H1 (cell line): ENCODE data around the gene ACTL10. TPM values are rescaled to one million over a fixed set of nuclear protein-coding genes. Genes with fewer than 3 reads are reported as not detected.

Experiments used
- CTCF ChIA-PET: fragments of 300-600 bp; sonication (Branson Sonifier 250); formaldehyde crosslinking; loops from one replicate; lab custom pipeline; 2021; ENCODE audit not compliant: partially characterized antibody; lab: Charles Lee
- POLR2A ChIA-PET: fragments of 300-600 bp; sonication (Branson Sonifier 250); formaldehyde crosslinking; loops from one replicate; lab custom pipeline; 2021; ENCODE audit warnings: inconsistent platforms; ENCODE audit not compliant: partially characterized antibody; lab: Charles Lee
- DNase-seq, 2 experiments: peaks; one replicate each; pipeline versions ENCODE4 v3.0.0 to v3.0.0-alpha.2; 2010 to 2022; ENCODE audit warnings: low spot score in 2 of 2, low read depth in 1 of 2, mixed read lengths in 1 of 2
- FAIRE-seq: peaks from 2 replicates; lab custom pipeline; 2011; peaks lifted over from hg19 to GRCh38; lab: Jason Lieb, UNC
- H2AFZ ChIP-seq: 2 replicates; pipeline ENCODE4 v1.8.1; 2012; ENCODE audit warnings: low read length, inconsistent platforms
- H2AK5ac ChIP-seq: 2 replicates; pipeline ENCODE4 v1.6.1; 2013; ENCODE audit warnings: low read depth, low read length
- H2BK120ac ChIP-seq: replicated peaks from 2 replicates; pipeline ENCODE3; 2013; ENCODE audit warnings: low read depth, low read length, inconsistent platforms
- H2BK12ac ChIP-seq: 2 replicates; pipeline ENCODE4 v1.6.1; 2013; ENCODE audit warnings: low read depth, low read length
- H2BK15ac ChIP-seq: 2 replicates; pipeline ENCODE4 v1.6.1; 2013; ENCODE audit warnings: low read length
- H2BK20ac ChIP-seq: 2 replicates; pipeline ENCODE4 v1.6.1; 2013; ENCODE audit warnings: low read length
- H2BK5ac ChIP-seq: 2 replicates; pipeline ENCODE4 v1.6.1; 2013; ENCODE audit warnings: low read depth, low read length
- H3K14ac ChIP-seq: 2 replicates; pipeline ENCODE4 v1.6.1; 2013; ENCODE audit warnings: inconsistent platforms; ENCODE audit not compliant: insufficient read length
- H3K18ac ChIP-seq: 2 replicates; pipeline ENCODE4 v1.6.1; 2013; ENCODE audit warnings: low read length; ENCODE audit errors: extremely low read depth
- H3K23ac ChIP-seq: 2 replicates; pipeline ENCODE4 v1.6.1; 2013; ENCODE audit warnings: inconsistent platforms; ENCODE audit not compliant: insufficient read length
- H3K23me2 ChIP-seq: 2 replicates; pipeline ENCODE4 v1.6.1; 2013; ENCODE audit warnings: low read depth, low read length
- H3K27ac ChIP-seq: 2 replicates; pipeline ENCODE4 v1.6.1; 2011; ENCODE audit warnings: low read depth, low read length, inconsistent platforms
- H3K27me3 ChIP-seq, 4 experiments: replicated peaks in 1 of 4; 1 replicate in 1 of 4; 2 replicates in 3 of 4; pipeline versions ENCODE4 v1.6.1 to v1.8.1; 2011 to 2013; ENCODE audit warnings: low read length in 3 of 4, mild to moderate bottlenecking in 3 of 4, inconsistent platforms in 2 of 4, mixed read lengths in 2 of 4, moderate library complexity in 1 of 4; ENCODE audit not compliant: control insufficient read depth in 3 of 4, insufficient read depth in 3 of 4; ENCODE audit errors: extremely low read depth in 1 of 4
- H3K36me3 ChIP-seq, 4 experiments: 2 replicates each; pipeline versions ENCODE4 v1.6.1 to v1.8.1; 2011 to 2013; ENCODE audit warnings: mild to moderate bottlenecking in 4 of 4, low read length in 3 of 4, moderate library complexity in 2 of 4, control low read depth in 1 of 4, inconsistent platforms in 1 of 4; ENCODE audit not compliant: insufficient read depth in 4 of 4, control insufficient read depth in 2 of 4
- H3K4ac ChIP-seq: replicated peaks from 2 replicates; pipeline ENCODE3; 2013; ENCODE audit warnings: low read length, low read depth, mixed read lengths, inconsistent platforms; ENCODE audit not compliant: insufficient read length
- H3K4me1 ChIP-seq, 4 experiments: replicated peaks in 1 of 4; 1 replicate in 1 of 4; 2 replicates in 3 of 4; pipeline versions ENCODE4 v1.6.1 to v1.8.1; 2011 to 2013; ENCODE audit warnings: low read length in 3 of 4, inconsistent platforms in 2 of 4, mixed read lengths in 1 of 4; ENCODE audit not compliant: insufficient read depth in 4 of 4, control insufficient read depth in 3 of 4
- H3K4me2 ChIP-seq, 2 experiments: 2 replicates each; pipeline versions ENCODE4 v1.6.1 to v1.8.1; 2011 to 2013; ENCODE audit warnings: low read depth in 2 of 2, low read length in 2 of 2, control low read depth in 1 of 2, inconsistent platforms in 1 of 2, mild to moderate bottlenecking in 1 of 2; ENCODE audit not compliant: insufficient read depth in 1 of 2
- H3K4me3 ChIP-seq, 4 experiments: fragments of 200-600, 300-600 bp in 1 of 4; sonication (generic), shearing (Covaris generic), sonication (Bioruptor Twin) in 1 of 4; 2 replicates each; pipeline versions ENCODE4 v1.5.1 to v1.8.1; 2011 to 2016; ENCODE audit warnings: low read length in 4 of 4, low read depth in 3 of 4, control low read depth in 2 of 4, inconsistent platforms in 2 of 4, mild to moderate bottlenecking in 2 of 4, mixed read lengths in 1 of 4, moderate library complexity in 1 of 4; ENCODE audit not compliant: insufficient read depth in 2 of 4; ENCODE audit errors: extremely low read depth in 1 of 4
- H3K56ac ChIP-seq: replicated peaks from 2 replicates; pipeline ENCODE3; 2013; ENCODE audit warnings: low read depth, mild to moderate bottlenecking, mixed read lengths, low read length, inconsistent platforms; ENCODE audit not compliant: insufficient read length
- H3K79me1 ChIP-seq: 2 replicates; pipeline ENCODE4 v1.6.1; 2013; ENCODE audit warnings: low read depth, low read length, control low read depth
- H3K79me2 ChIP-seq, 2 experiments: 2 replicates each; pipeline versions ENCODE4 v1.6.1 to v1.8.1; 2012 to 2013; ENCODE audit warnings: low read length in 2 of 2, mild to moderate bottlenecking in 2 of 2, inconsistent platforms in 1 of 2; ENCODE audit not compliant: insufficient read depth in 2 of 2, control insufficient read depth in 1 of 2
- H3K9ac ChIP-seq, 4 experiments: replicated peaks in 1 of 4; 1 replicate in 1 of 4; 2 replicates in 3 of 4; pipeline versions ENCODE4 v1.6.1 to v1.8.1; 2011 to 2013; ENCODE audit warnings: low read depth in 3 of 4, low read length in 3 of 4, control low read depth in 2 of 4, mild to moderate bottlenecking in 2 of 4, moderate library complexity in 2 of 4, inconsistent platforms in 1 of 4; ENCODE audit errors: extremely low read depth in 1 of 4
- H3K9me3 ChIP-seq, 2 experiments: 2 replicates each; pipeline versions ENCODE4 v1.6.1 to v1.8.1; 2012 to 2013; ENCODE audit warnings: mild to moderate bottlenecking in 2 of 2, moderate library complexity in 2 of 2, control low read depth in 1 of 2, inconsistent platforms in 1 of 2, low read depth in 1 of 2, low read length in 1 of 2, mixed read lengths in 1 of 2; ENCODE audit not compliant: insufficient read depth in 2 of 2
- H4K20me1 ChIP-seq, 2 experiments: replicated peaks in 1 of 2; 2 replicates each; pipeline versions ENCODE3 to v1.8.1; 2011 to 2013; ENCODE audit warnings: inconsistent platforms in 2 of 2, low read length in 2 of 2, mild to moderate bottlenecking in 1 of 2; ENCODE audit not compliant: insufficient read depth in 2 of 2, control insufficient read depth in 1 of 2
- H4K5ac ChIP-seq: 2 replicates; pipeline ENCODE4 v1.6.1; 2013; ENCODE audit warnings: low read length, low read depth, mixed read lengths, inconsistent platforms; ENCODE audit not compliant: insufficient read length
- H4K8ac ChIP-seq: 2 replicates; pipeline ENCODE4 v1.8.0; 2013; ENCODE audit warnings: mild to moderate bottlenecking, moderate library complexity, low read length, inconsistent platforms; ENCODE audit not compliant: insufficient read depth; ENCODE audit errors: extremely low read depth
- H4K91ac ChIP-seq: replicated peaks from 2 replicates; pipeline ENCODE3; 2013; ENCODE audit warnings: low read length, mixed read lengths, inconsistent platforms; ENCODE audit not compliant: insufficient read length
- ATF3 ChIP-seq: IDR thresholded peaks from 2 replicates; pipeline ENCODE4 v1.6.1; 2011; ENCODE audit warnings: low read depth, mild to moderate bottlenecking, low read length; ENCODE audit not compliant: insufficient read depth
- CREB1 ChIP-seq: IDR thresholded peaks from 2 replicates; pipeline ENCODE4 v1.6.1; 2012; ENCODE audit warnings: inconsistent platforms
- NRF1 ChIP-seq: IDR thresholded peaks from 2 replicates; pipeline ENCODE4 v1.6.1; 2011; ENCODE audit warnings: mild to moderate bottlenecking, low read depth, low read length, improper control_type of control experiment
- RFX5 ChIP-seq: IDR thresholded peaks from 2 replicates; pipeline ENCODE4 v1.6.1; 2011; ENCODE audit warnings: low read depth, low read length, improper control_type of control experiment, borderline replicate concordance
- WGBS, 2 experiments: shearing (Covaris generic) in 1 of 2; methylation state at CpG; one replicate each; pipeline versions ENCODE4 v1.1.6 to v1.1.7; 2013 to 2015; ENCODE audit warnings: low lambda C conversion rate in 2 of 2, mixed read lengths in 2 of 2, inconsistent platforms in 1 of 2, low coverage in 1 of 2, missing lambda C conversion rate in 1 of 2; ENCODE audit not compliant: insufficient replicate concordance in 2 of 2, insufficient coverage in 1 of 2, insufficient read length in 1 of 2; ENCODE audit errors: extremely low coverage in 1 of 2, missing lambda C conversion rate in 1 of 2; 5-methylcytosine and 5-hydroxymethylcytosine counted together
- polyA plus RNA-seq, 7 experiments: library from polyadenylated mRNA; depleted of rRNA in 3 of 7; stranded (reverse) in 5 of 7; unstranded in 2 of 7; fragments of >200 nt in 5 of 7; fragments of 200-250 nt in 2 of 7; gene quantifications; 1 replicate in 5 of 7; 2 replicates in 1 of 7; 4 replicates in 1 of 7; pipeline versions ENCODE4 v1.2.1 to v1.2.3, GENCODE V29; 2011 to 2013; ENCODE audit warnings: missing spikeins in 2 of 7, mixed read lengths in 2 of 7
- total RNA-seq: library from RNA; stranded (reverse); fragmentation: NEBNext Ultra II Directional; extraction: Animal tissue kit (Norgen Biotek cat#: 25700); gene quantifications from 2 replicates; pipeline ENCODE4 v1.2.1, GENCODE V29; 2021

ACTL10 gene
- total and polyA plus RNA-seq, 2 of the 8 experiments (the other 6 are each of a cell fraction or from before 2014, with no cell fraction given): 0.26 TPM; not detected in 1

GRCh38 chr20:33657704-33658095 is 9.0 kb upstream of the ACTL10 start:
- Histone ChIP-seq H4K5ac (no peak overlapping the region), H2BK120ac (no peak overlapping the region), H2AK5ac (no peak overlapping the region), H3K18ac (no peak overlapping the region), H3K14ac (no peak overlapping the region), H3K4me1 (peaks cover 0 to 11% (median 1%) of the 10 kb centered on the region in 4 experiments; a peak in 4 of 7 replicates), H4K20me1 (peaks cover 0 to 8% of the 10 kb centered on the region in 2 experiments), H3K23ac (no peak overlapping the region), H2AFZ (no peak overlapping the region), H3K79me1 (no peaks in the 10 kb centered on the region), H2BK15ac (no peak overlapping the region), H3K4me2 (no peak overlapping the region), H3K27me3 (no peaks in the 10 kb centered on the region), H2BK12ac (no peak overlapping the region), H3K56ac (no peak overlapping the region)
- DNase-seq: no peak
- CTCF ChIA-PET: interaction anchor here (5.0 kb wide), 1 partner anchor 11 kb away, joined by 31 read pairs; the partner anchor contains the start of gene ACTL10
- POLR2A ChIA-PET: no interaction called here
- TF ChIP-seq NRF1 (no peak), RFX5 (no peak), CREB1 (no peak), ATF3 (no peak)
- TF ChIP-seq, all 59 proteins: peak for 0
- no peak overlapping the region for H4K91ac ChIP-seq
- H4K8ac ChIP-seq: no peak overlapping the region
- H2BK20ac ChIP-seq: no peak overlapping the region
- no peaks in the 10 kb centered on the region for H3K79me2 ChIP-seq
- H2BK5ac ChIP-seq: no peak overlapping the region
- H3K9me3 ChIP-seq: no peaks in the 10 kb centered on the region
- no peak overlapping the region for H3K4me3 ChIP-seq
- H3K27ac ChIP-seq: no peak overlapping the region
- 84% methylated on average over 12 of the region's 12 CpGs; no CpG with 5 or more reads in 1 of the 2 experiments for WGBS, 2 experiments
- no peaks in the 10 kb centered on the region for H3K23me2 ChIP-seq
- H3K36me3 ChIP-seq: peaks cover 0 to 11% (median 0%) of the 10 kb centered on the region in 4 experiments; a peak in 2 of 8 replicates
- H3K4ac ChIP-seq: no peak overlapping the region
- H3K9ac ChIP-seq: no peak overlapping the region
- no peak for FAIRE-seq
